CD4-positive, alpha-beta T cell (primary cell): ENCODE results near the gene MCF2L2. TPM values are rescaled to one million over a fixed set of nuclear protein-coding genes. Genes with fewer than 3 reads are reported as not detected.

Source experiments
- ATAC-seq: fragments of 200-7000 bp; cut with Tn5 transposase; one replicate; pipeline ENCODE4 v1.10.0; 2022; ENCODE audit warnings: mild to moderate bottlenecking; ENCODE audit not compliant: poor library complexity
- CTCF ChIA-PET: fragments of 350-600 bp; sonication (Branson Sonifier 250); formaldehyde crosslinking; loops from one replicate; lab custom pipeline; 2021; ENCODE audit warnings: antibody characterized with exemption, inconsistent platforms; lab: Charles Lee
- POLR2A ChIA-PET: fragments of 350-600 bp; sonication (Branson Sonifier 250); formaldehyde crosslinking; loops from one replicate; lab custom pipeline; 2021; ENCODE audit warnings: antibody characterized with exemption, inconsistent platforms; lab: Charles Lee
- DNase-seq, 14 experiments: peaks; one replicate each; pipeline ENCODE4 v3.0.0-alpha.2; 2013 to 2020; ENCODE audit warnings: mixed read lengths in 2 of 14
- H3K27ac ChIP-seq, 2 donors: one replicate each; pipeline versions ENCODE4 v1.5.1 to v1.7.0; 2013; ENCODE audit warnings: low read length in 2 of 2, low read depth in 1 of 2, mild to moderate bottlenecking in 1 of 2
- H3K27me3 ChIP-seq, 2 experiments: 1 replicate in 1 of 2; 2 replicates in 1 of 2; pipeline versions ENCODE4 v1.6.1 to v1.7.0; 2013; ENCODE audit warnings: low read length in 2 of 2, control low read depth in 1 of 2, mild to moderate bottlenecking in 1 of 2, moderate library complexity in 1 of 2; ENCODE audit not compliant: insufficient read depth in 2 of 2, control insufficient read depth in 1 of 2
- H3K36me3 ChIP-seq: one replicate; pipeline ENCODE4 v1.6.1; 2013; ENCODE audit warnings: low read length, control low read depth; ENCODE audit not compliant: insufficient read depth
- H3K4me1 ChIP-seq: one replicate; pipeline ENCODE4 v1.6.1; 2013; ENCODE audit warnings: low read length, control low read depth; ENCODE audit not compliant: insufficient read depth
- H3K4me3 ChIP-seq: one replicate; pipeline ENCODE4 v1.5.1; 2013; ENCODE audit warnings: mild to moderate bottlenecking, low read length, moderate library complexity
- H3K9me3 ChIP-seq, 2 experiments: 1 replicate in 1 of 2; 2 replicates in 1 of 2; pipeline versions ENCODE4 v1.6.1 to v1.7.0; 2013; ENCODE audit warnings: low read length in 2 of 2, mild to moderate bottlenecking in 2 of 2, control low read depth in 1 of 2, moderate library complexity in 1 of 2; ENCODE audit not compliant: control insufficient read depth in 1 of 2, insufficient read depth in 1 of 2
- H3K27ac Mint-ChIP-seq: one replicate; pipeline ENCODE4 v1.8.0; 2020; ENCODE audit warnings: mixed read lengths
- H3K27me3 Mint-ChIP-seq: one replicate; pipeline ENCODE4 v1.8.0; 2021; ENCODE audit warnings: mixed read lengths
- H3K36me3 Mint-ChIP-seq: one replicate; pipeline ENCODE4 v1.8.0; 2021; ENCODE audit warnings: low read depth, mixed read lengths
- H3K4me1 Mint-ChIP-seq: one replicate; pipeline ENCODE4 v1.8.0; 2021; ENCODE audit warnings: low read depth, mixed read lengths
- H3K4me3 Mint-ChIP-seq: one replicate; pipeline ENCODE4 v1.8.0; 2020; ENCODE audit warnings: mild to moderate bottlenecking, mixed read lengths
- H3K9me3 Mint-ChIP-seq: one replicate; pipeline ENCODE4 v1.8.0; 2020; ENCODE audit warnings: mixed read lengths
- intact Hi-C, 2 experiments: fragments of 100-400 bp; cut with DNase I in 1 of 2; cut with micrococcal nuclease in 1 of 2; formaldehyde crosslinking; loops; one replicate each; pipeline versions ENCODE4 v1.15.1 to v1.9.0; 2023 to 2025; cut with DNase I, micrococcal nuclease
- total RNA-seq, 174 experiments: library from RNA in 2 of 174; stranded (reverse) in 2 of 174; gene quantifications; one replicate each; pipeline ENCODE4 v1.2.3 and lab custom pipeline; 2021 to 2026
- TF ChIP-seq, protein P1 (sequence below): fragments of 200-600 bp; IDR thresholded peaks from one replicate; pipeline ENCODE4 v1.8.0; 2022; ENCODE audit warnings: antibody characterized with exemption, mild to moderate bottlenecking

MCF2L2 gene
- total RNA-seq, 2 experiments from 2014 or later: 3.8 to 4.1 TPM

DNA sequence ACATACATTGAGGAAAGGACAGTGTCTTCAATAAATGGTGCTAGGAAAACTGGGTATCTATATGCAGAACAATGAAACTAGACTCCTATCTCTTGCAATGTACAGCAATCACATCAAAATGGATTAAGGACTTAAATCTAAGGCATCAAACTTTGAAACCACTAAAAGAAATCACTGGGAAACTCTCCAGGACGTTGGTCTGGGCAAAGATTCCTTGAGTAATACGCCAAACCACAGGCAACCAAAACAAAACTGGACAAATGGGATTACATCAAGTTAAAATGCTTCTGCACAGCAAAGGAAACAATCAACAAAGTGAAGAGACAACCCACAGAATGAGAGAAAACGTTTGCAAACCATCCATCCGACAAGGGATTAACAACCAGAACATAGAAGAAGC lies 280.4 kb downstream of the MCF2L2 start:
- Histone ChIP-seq H3K36me3 (no peaks in the 10 kb centered on the region), H3K27ac (no peak overlapping the region), H3K9me3 (no peaks in the 10 kb centered on the region), H3K4me3 (no peak overlapping the region), H3K4me1 (no peaks in the 10 kb centered on the region), H3K27me3 (no peaks in the 10 kb centered on the region)
- ChIA-PET CTCF (no interaction called here), POLR2A (no interaction called here)
- DNase-seq: no peak
- TF ChIP-seq, protein P1, sequence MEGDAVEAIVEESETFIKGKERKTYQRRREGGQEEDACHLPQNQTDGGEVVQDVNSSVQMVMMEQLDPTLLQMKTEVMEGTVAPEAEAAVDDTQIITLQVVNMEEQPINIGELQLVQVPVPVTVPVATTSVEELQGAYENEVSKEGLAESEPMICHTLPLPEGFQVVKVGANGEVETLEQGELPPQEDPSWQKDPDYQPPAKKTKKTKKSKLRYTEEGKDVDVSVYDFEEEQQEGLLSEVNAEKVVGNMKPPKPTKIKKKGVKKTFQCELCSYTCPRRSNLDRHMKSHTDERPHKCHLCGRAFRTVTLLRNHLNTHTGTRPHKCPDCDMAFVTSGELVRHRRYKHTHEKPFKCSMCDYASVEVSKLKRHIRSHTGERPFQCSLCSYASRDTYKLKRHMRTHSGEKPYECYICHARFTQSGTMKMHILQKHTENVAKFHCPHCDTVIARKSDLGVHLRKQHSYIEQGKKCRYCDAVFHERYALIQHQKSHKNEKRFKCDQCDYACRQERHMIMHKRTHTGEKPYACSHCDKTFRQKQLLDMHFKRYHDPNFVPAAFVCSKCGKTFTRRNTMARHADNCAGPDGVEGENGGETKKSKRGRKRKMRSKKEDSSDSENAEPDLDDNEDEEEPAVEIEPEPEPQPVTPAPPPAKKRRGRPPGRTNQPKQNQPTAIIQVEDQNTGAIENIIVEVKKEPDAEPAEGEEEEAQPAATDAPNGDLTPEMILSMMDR: no peak
- no peak overlapping the region for H3K27ac Mint-ChIP-seq
- H3K27me3 Mint-ChIP-seq: no peaks in the 10 kb centered on the region
- ATAC-seq: no peak
- no peak overlapping the region for H3K4me3 Mint-ChIP-seq
- H3K4me1 Mint-ChIP-seq: no peaks in the 10 kb centered on the region
- H3K36me3 Mint-ChIP-seq: no peaks in the 10 kb centered on the region
- no peaks in the 10 kb centered on the region for H3K9me3 Mint-ChIP-seq
- intact Hi-C loops: no loop called here

DNA sequence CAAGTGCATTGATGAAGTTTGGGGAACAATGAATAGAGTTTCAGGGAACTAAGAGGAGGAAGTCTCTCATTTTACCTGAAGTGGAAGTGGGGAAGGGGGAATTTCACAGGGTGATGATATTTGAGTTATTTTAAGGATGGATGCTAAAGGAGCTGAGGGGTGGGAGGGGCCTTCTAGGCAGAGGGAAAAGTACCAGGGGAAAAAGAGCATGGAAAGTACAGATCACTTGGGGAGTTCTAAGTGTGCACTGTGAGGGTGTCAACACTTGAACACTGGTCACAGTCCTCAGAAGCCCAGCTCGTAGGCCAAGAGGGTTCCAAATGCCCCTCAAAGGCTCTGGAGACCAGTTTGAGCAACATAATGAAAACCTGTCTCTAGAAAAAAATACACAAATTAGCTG lies 284.1 kb downstream of the MCF2L2 start:
- Mint-ChIP-seq H3K27me3 (no peaks in the 10 kb centered on the region), H3K4me3 (no peak overlapping the region), H3K36me3 (no peaks in the 10 kb centered on the region), H3K27ac (no peak overlapping the region), H3K9me3 (no peaks in the 10 kb centered on the region), H3K4me1 (no peaks in the 10 kb centered on the region)
- Histone ChIP-seq H3K4me3 (no peak overlapping the region), H3K4me1 (no peaks in the 10 kb centered on the region), H3K27ac (no peak overlapping the region), H3K36me3 (no peaks in the 10 kb centered on the region), H3K9me3 (no peaks in the 10 kb centered on the region), H3K27me3 (no peaks in the 10 kb centered on the region)
- DNase-seq (no peak), ATAC-seq (no peak)
- ChIA-PET CTCF (interaction anchor here (0.5 kb wide), 1 partner anchor 14 kb away, joined by 3 read pairs; no protein-coding TSS in a partner anchor), POLR2A (no interaction called here)
- TF ChIP-seq, protein P1: no peak
- intact Hi-C loops: no loop called here

GRCh38 chr3:183142199-183142598 lies 286.2 kb downstream of the MCF2L2 start:
- Histone ChIP-seq H3K4me1 (no peaks in the 10 kb centered on the region), H3K36me3 (no peaks in the 10 kb centered on the region), H3K27ac (no peak overlapping the region), H3K4me3 (no peak overlapping the region), H3K27me3 (no peaks in the 10 kb centered on the region), H3K9me3 (no peaks in the 10 kb centered on the region)
- CTCF ChIA-PET: no interaction called here
- Mint-ChIP-seq H3K9me3 (no peaks in the 10 kb centered on the region), H3K27me3 (no peaks in the 10 kb centered on the region), H3K36me3 (no peaks in the 10 kb centered on the region), H3K4me1 (no peaks in the 10 kb centered on the region), H3K27ac (no peak overlapping the region), H3K4me3 (no peak overlapping the region)
- POLR2A ChIA-PET: no interaction called here
- intact Hi-C loops: no loop called here
- ATAC-seq: no peak
- no peak for DNase-seq
- TF ChIP-seq, protein P1: no peak
